Measurements from ENCODE around the gene FOXP1. TPM values are rescaled to one million over a fixed set of nuclear protein-coding genes. Genes with fewer than 3 reads are reported as not detected.

FOXP1 gene
- total RNA-seq, 1 experiment from 2014 or later, result 2.9 TPM

- BruUV-seq (replicated peaks), result no TSS peak
- DNase-seq (ENCODE audit: low read depth, low spot score), result no peak
- Histone ChIP-seq H3K4me1 (ENCODE audit: control insufficient read depth, insufficient read depth, low read length) (no peaks in the 10 kb centered on the region), H3K27me3 (ENCODE audit: control insufficient read depth, insufficient read depth, low read length) (no peaks in the 10 kb centered on the region), H3K36me3 (ENCODE audit: control insufficient read depth, insufficient read depth, low read length) (no peaks in the 10 kb centered on the region), H3K27ac (ENCODE audit: low read length) (no peak overlapping the region), H3K4me3 (ENCODE audit: low read depth in 2 of 2, low read length in 2 of 2) (no peak overlapping the region), H3K9me3 (ENCODE audit: control insufficient read depth, insufficient read depth, low read depth, low read length) (no peaks in the 10 kb centered on the region)
- TF ChIP-seq TCF7L2 (IDR thresholded peaks at IDR 0.05; ENCODE audit: low read depth, low read length) (no peak), REST (IDR thresholded peaks at IDR 0.05; ENCODE audit: insufficient read depth in 1 of 2, low read depth in 2 of 2, low read length in 1 of 2) (no peak), CTCF (IDR thresholded peaks at IDR 0.05) (no peak), SIN3A (IDR thresholded peaks at IDR 0.05; ENCODE audit: borderline replicate concordance, insufficient read depth, low read depth, low read length) (no peak), POLR2AphosphoS5 (IDR thresholded peaks at IDR 0.05; ENCODE audit: low read depth, low read length) (no peak)
- intact Hi-C loops (cut with micrococcal nuclease; ENCODE audit: unreplicated experiment) (no loop called here), in situ Hi-C loops (cut with HindIII; ENCODE audit: low pct_unique_long_range_greater_than_20kb, low sequenced_read_pairs) (no loop called here)
- ChIA-PET POLR2A (no interaction called here), CTCF (no interaction called here)
- ATAC-seq, result no peak
These were observed 444.0 kb downstream of the FOXP1 start for GRCh38 chr3:71139496-71139895.

GRCh38 chr3:71138410-71138809, 445.1 kb downstream of the FOXP1 start:
- in situ Hi-C loops (cut with HindIII; ENCODE audit: low pct_unique_long_range_greater_than_20kb, low sequenced_read_pairs), result no loop called here
- CTCF ChIA-PET, result no interaction called here
- intact Hi-C loops (cut with micrococcal nuclease; ENCODE audit: unreplicated experiment), result no loop called here

More at GRCh38 chr3:71138410-71138809, 445.1 kb downstream of the FOXP1 start:
- Histone ChIP-seq H3K4me3 (ENCODE audit: low read depth in 2 of 2, low read length in 2 of 2) (no peak overlapping the region), H3K27me3 (ENCODE audit: control insufficient read depth, insufficient read depth, low read length) (no peaks in the 10 kb centered on the region), H3K9me3 (ENCODE audit: control insufficient read depth, insufficient read depth, low read depth, low read length) (no peaks in the 10 kb centered on the region), H3K4me1 (ENCODE audit: control insufficient read depth, insufficient read depth, low read length) (no peaks in the 10 kb centered on the region), H3K27ac (ENCODE audit: low read length) (no peak overlapping the region), H3K36me3 (ENCODE audit: control insufficient read depth, insufficient read depth, low read length) (no peaks in the 10 kb centered on the region)
- ATAC-seq (no peak), DNase-seq (ENCODE audit: low read depth, low spot score) (no peak)
- no TSS peak for BruUV-seq (replicated peaks)
- POLR2A ChIA-PET, result no interaction called here
- TF ChIP-seq SIN3A (IDR thresholded peaks at IDR 0.05; ENCODE audit: borderline replicate concordance, insufficient read depth, low read depth, low read length), result no peak
- TF ChIP-seq CTCF (IDR thresholded peaks at IDR 0.05), result no peak
- TF ChIP-seq TCF7L2 (IDR thresholded peaks at IDR 0.05; ENCODE audit: low read depth, low read length), result no peak
- no peak for TF ChIP-seq POLR2AphosphoS5 (IDR thresholded peaks at IDR 0.05; ENCODE audit: low read depth, low read length)
- no peak for TF ChIP-seq REST (IDR thresholded peaks at IDR 0.05; ENCODE audit: insufficient read depth in 1 of 2, low read depth in 2 of 2, low read length in 1 of 2)

Data from Panc1 (cell line).